Measurements from ENCODE around the gene CHRNA3. TPM values are rescaled to one million over a fixed set of nuclear protein-coding genes. Genes with fewer than 3 reads are reported as not detected.
"Not testable (repeated sequence)": the region's sequence is repeated elsewhere in the genome, so short reads cannot be mapped to it uniquely, and the experiment has no call there.

Gene CHRNA3
- total RNA-seq, 1 donor from 2014 or later = not detected

- DNase-seq (ENCODE audit: low read depth in 2 of 2) = no peak
Measured at GRCh38 chr15:78618064-78618463, 2.7 kb downstream of the CHRNA3 start.

GRCh38 chr15:78617516-78617915 is 3.3 kb downstream of the CHRNA3 start:
- no peak for DNase-seq (ENCODE audit: low read depth in 2 of 2)

GRCh38 chr15:78617076-78617475 is 3.7 kb downstream of the CHRNA3 start:
- DNase-seq (ENCODE audit: low read depth in 2 of 2) = no peak

- DNase-seq (ENCODE audit: low read depth in 2 of 2) = no peak
Measured at GRCh38 chr15:78616506-78616905, 4.3 kb downstream of the CHRNA3 start.

GRCh38 chr15:78615151-78615589 is 5.6 kb downstream of the CHRNA3 start:
- DNase-seq (ENCODE audit: low read depth in 2 of 2) = no peak

GRCh38 chr15:78614021-78614420 is 6.8 kb downstream of the CHRNA3 start:
- DNase-seq (ENCODE audit: low read depth in 2 of 2) = no peak

- DNase-seq (ENCODE audit: low read depth in 2 of 2) = not testable (repeated sequence)
Measured at GRCh38 chr15:78609551-78609950, 11.2 kb downstream of the CHRNA3 start.

DNA sequence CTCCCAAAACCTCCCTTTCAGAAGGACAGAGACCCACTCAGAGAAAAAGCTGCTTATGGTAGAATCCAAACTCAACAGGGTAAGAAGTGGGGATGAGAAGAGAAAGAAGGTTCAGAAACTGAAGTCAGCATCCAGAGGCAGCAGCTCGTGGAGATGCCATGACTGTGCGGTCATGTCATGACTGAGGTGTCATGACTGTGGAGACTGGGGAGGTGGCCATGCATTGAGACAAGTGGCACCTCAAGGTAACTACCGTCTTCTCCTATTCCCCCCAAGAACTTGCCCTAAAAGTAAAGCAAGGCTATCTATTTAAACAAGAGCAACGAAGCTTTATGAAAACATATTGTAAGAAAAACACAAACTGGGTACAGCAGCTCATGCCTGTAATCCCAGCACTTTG is 15.1 kb downstream of the CHRNA3 start:
- DNase-seq (ENCODE audit: low read depth in 2 of 2) = no peak

- DNase-seq (ENCODE audit: low read depth in 2 of 2) = no peak
Measured at GRCh38 chr15:78605201-78605600, 15.6 kb downstream of the CHRNA3 start.

DNA sequence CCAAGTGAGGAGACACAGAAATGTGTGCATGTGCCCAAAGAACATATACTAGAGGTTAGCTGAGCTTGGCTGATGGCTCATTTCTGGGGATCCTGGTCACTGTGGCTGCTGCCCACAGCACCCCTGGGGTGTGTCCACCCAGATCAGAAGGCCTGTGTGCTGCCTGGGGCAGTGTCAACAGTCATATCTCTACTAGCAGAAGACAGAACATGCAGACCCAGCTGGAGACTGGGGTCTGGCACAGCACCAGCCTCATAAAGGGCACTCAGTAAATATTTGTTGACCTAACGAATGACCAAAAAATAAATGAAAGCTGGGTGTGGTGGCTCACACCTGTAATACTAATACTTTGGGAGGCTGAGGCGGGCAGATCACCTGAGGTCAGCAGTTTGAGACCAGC is 16.4 kb downstream of the CHRNA3 start:
- no peak for DNase-seq (ENCODE audit: low read depth in 2 of 2)

DNA sequence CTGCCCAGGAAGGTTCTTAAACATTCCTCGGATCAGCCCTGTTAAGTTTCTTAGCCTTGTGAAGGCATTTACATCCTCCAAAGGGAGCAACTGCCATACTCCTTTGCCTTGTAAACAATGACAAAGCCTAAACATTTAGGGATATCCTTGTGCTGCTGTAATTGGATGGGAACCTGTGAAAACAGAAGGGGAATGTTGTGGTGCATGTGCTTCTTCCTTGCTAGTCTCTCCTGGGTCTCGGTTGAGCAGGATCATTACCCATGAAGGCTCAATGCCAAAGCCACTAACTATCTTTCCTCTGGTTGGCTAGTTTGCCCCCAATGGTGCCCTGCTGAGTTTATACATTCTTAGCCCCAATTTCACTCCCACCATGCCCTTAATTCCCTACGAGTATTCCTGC is 17.3 kb downstream of the CHRNA3 start:
- DNase-seq (ENCODE audit: low read depth in 2 of 2) = no peak

- DNase-seq (ENCODE audit: low read depth in 2 of 2) = no peak
Measured at GRCh38 chr15:78599189-78599588, 21.6 kb downstream of the CHRNA3 start.

GRCh38 chr15:78598348-78598747 is 22.4 kb downstream of the CHRNA3 start:
- no peak for DNase-seq (ENCODE audit: low read depth in 2 of 2)

DNA sequence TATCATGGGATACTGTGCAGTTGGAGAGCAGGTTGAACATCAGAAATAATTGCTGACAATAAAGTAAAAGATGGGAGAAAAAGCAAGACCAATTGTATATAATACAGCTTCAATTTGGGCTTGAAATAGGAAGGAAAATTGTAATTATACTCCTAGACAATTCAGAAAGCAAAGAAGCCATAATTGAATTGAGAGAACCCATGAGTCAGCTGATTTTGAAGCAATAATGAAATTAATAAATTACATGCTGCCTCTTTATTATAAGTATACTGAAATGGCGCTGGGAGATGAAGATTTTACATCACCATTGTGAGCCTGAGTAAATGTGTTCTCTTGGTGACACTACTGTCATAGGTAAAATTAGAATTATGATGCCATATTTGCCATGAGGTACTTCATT is 23.2 kb downstream of the CHRNA3 start:
- DNase-seq (ENCODE audit: low read depth in 2 of 2) = no peak

- DNase-seq (ENCODE audit: low read depth in 2 of 2) = no peak
Measured at GRCh38 chr15:78574944-78575343, 45.9 kb downstream of the CHRNA3 start.

DNA sequence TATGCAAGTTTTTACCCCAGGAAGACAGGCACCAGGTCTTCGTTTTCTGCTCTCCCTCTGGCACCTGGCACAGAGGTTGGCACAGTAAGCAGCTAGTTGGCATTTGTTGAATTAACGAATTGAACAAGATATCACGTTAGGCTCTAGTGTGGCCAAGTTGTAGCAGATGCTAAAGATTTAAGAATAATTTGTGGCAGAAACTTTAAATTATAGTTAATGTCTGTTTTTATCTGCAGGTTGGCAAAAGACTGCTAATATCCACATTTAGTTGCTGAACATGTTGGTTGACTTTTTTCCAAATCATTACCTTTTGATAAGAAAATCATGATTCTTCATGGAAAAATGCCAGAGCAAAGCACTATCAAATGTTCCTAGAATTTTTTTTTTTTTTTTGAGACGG is 47.4 kb downstream of the CHRNA3 start:
- DNase-seq (ENCODE audit: low read depth in 2 of 2) = no peak

DNA sequence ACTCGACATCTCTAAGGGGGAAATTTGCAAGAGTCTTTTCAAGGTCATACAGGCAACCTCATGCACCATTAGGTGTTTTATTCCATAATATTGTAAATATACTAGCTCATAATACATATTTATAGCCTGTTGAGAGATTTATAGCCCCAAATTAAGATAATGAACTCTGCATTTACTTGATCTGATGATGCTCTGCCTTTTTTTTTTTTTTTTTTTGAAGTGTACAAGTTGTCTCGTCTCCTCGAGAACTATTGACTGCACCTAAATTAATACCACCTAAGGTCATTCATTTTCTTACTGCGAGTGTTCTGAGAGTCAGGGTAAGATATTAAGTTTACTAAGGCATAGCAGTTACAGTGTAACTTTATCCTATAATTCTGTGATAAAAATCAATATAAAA is 49.4 kb downstream of the CHRNA3 start:
- DNase-seq (ENCODE audit: low read depth in 2 of 2) = no peak

GRCh38 chr15:78570710-78571109 is 50.1 kb downstream of the CHRNA3 start:
- DNase-seq (ENCODE audit: low read depth in 2 of 2) = no peak

GRCh38 chr15:78567531-78567930 is 53.3 kb downstream of the CHRNA3 start:
- DNase-seq (ENCODE audit: low read depth in 2 of 2) = no peak

DNA sequence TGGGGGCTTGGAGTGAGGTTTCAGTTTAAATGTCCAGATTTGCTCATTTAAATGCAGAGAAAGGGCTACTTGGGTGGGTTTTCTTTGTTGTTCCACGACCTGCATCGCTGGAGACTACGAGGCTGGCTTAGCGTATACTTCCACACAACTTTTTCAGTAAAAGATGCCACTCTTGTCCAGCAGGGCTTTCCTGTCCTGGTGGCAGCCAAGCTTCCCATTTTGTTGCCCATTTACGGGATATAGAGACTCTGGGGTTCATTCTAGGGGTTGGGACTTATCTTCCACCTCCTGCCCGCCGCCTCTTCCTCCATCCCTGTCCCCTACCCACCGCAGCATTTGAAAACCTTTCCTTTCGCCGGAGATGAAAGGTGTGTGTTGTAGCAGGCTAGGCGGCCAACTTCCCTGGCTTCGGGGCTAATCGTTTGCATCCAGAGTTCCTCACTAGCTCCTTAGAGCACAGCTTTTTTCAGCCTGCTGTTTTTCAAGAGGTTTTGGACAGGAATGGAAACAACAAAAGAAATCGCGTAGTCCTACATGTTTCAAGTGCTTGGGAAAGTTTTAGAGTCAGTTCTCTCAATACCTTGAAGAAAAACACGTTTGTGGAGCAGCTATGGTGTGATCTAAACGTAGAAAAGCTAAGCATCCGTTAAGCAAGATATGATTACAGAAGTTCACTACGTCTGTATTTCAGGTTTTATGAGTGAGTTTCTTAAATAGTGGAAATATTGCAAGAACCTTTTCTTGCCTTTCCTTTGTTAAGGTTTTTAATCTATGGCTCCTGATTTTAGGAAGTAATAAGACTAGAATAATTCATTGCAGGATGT is 54.6 kb downstream of the CHRNA3 start:
- peak in 1 of 2 donors; percentile 14 for DNase-seq (ENCODE audit: low read depth in 2 of 2)

DNA sequence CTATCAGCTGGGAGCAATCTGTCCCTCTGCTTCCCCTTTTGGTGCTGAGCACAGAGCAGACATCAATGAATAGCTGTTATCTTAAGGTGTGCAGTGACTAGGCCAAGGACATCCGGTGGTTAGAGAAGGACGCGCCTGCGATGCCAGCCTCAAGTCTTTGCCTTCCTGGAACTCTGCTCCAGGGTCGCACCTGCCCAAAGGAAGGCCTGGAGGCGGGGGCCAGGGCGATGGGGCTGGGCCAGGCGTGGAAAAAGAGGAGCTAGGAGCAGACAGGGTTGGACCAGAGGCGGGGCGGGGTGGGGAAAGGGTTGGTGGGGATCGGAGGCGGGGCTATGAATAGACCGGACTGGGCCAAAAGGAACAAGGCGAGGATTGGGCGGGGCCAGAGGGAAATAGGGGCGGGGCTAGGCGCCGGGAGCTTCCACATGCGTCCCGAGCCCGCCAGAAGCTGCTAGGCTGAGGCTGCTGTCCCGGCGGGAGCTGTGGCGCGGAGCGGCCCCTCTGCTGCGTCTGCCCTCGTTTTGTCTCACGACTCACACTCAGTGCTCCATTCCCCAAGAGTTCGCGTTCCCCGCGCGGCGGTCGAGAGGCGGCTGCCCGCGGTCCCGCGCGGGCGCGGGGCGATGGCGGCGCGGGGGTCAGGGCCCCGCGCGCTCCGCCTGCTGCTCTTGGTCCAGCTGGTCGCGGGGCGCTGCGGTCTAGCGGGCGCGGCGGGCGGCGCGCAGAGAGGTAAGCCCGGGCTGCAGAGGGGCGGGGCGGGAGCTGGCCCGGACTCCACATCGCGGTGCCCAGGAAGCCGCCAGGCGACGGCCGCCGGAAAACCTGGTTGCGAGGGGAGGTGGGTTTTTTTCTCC is 55.5 kb downstream of the CHRNA3 start, which contains the start of gene CHRNA5:
CHRNA5 (plus strand) TSS at position 424 of the 854 bp plus-strand sequence; CDS start at position 624, 200 bp downstream.
- DNase-seq (ENCODE audit: low read depth in 2 of 2) = peak; percentile 17 to 89

- DNase-seq (ENCODE audit: low read depth in 2 of 2) = no peak
Measured at GRCh38 chr15:78564743-78565096, 56.1 kb downstream of the CHRNA3 start.

GRCh38 chr15:78563092-78563491 is 57.7 kb downstream of the CHRNA3 start:
- DNase-seq (ENCODE audit: low read depth in 2 of 2) = no peak
